NB4 (cell line): ENCODE data around the gene EXOC6B.

Source experiments
- DNase-seq: peaks from one replicate; pipeline ENCODE4 v3.0.0; 2010; ENCODE audit warnings: low read depth
- H3K4me3 ChIP-seq: one replicate; pipeline ENCODE4 v1.5.1; 2011; ENCODE audit warnings: mild to moderate bottlenecking, low read depth, low read length, moderate library complexity
- CTCF ChIP-seq: IDR thresholded peaks from one replicate; pipeline ENCODE4 v1.5.1; 2012; ENCODE audit warnings: low read depth, low read length
- MAX ChIP-seq: IDR thresholded peaks from 2 replicates; pipeline ENCODE4 v1.6.1; 2011; ENCODE audit warnings: low read depth, low read length
- MYC ChIP-seq: IDR thresholded peaks from 2 replicates; pipeline ENCODE4 v1.6.1; 2011; ENCODE audit warnings: low read depth, low read length
- POLR2A ChIP-seq: IDR thresholded peaks from 2 replicates; pipeline ENCODE4 v1.6.1; 2011; ENCODE audit warnings: mild to moderate bottlenecking; ENCODE audit not compliant: insufficient read length; ENCODE audit errors: extremely low read depth

The EXOC6B gene

GRCh38 chr2:72780477-72780876, 45.4 kb downstream of the EXOC6B start:
- no peak overlapping the region for H3K4me3 ChIP-seq
- peak; percentile 30 for DNase-seq
- TF ChIP-seq MAX (no peak), POLR2A (no peak), MYC (no peak), CTCF (no peak)

GRCh38 chr2:72779495-72779894, 46.3 kb downstream of the EXOC6B start:
- no peak overlapping the region for H3K4me3 ChIP-seq
- no peak for TF ChIP-seq MYC
- no peak for TF ChIP-seq POLR2A
- TF ChIP-seq CTCF: no peak
- TF ChIP-seq MAX: no peak
- DNase-seq: no peak

- TF ChIP-seq MYC: no peak
- no peak for TF ChIP-seq MAX
- TF ChIP-seq CTCF: no peak
Measured at GRCh38 chr2:72778410-72778809, 47.4 kb downstream of the EXOC6B start.

GRCh38 chr2:72770879-72771461, 54.9 kb downstream of the EXOC6B start:
- peak; percentile 83 for DNase-seq
- no peak overlapping the region for H3K4me3 ChIP-seq
- TF ChIP-seq MYC (0 out of 2 replicates have a peak, but pooled peaks have one; percentile 14), CTCF (peak; percentile 82), POLR2A (no peak)

More at GRCh38 chr2:72778410-72778809, 47.4 kb downstream of the EXOC6B start:
- no peak for DNase-seq
- H3K4me3 ChIP-seq: no peak overlapping the region

GRCh38 chr2:72765997-72766609, 59.7 kb downstream of the EXOC6B start:
- TF ChIP-seq MAX: no peak
- no peak for TF ChIP-seq POLR2A
- TF ChIP-seq MYC: no peak
- DNase-seq: no peak
- H3K4me3 ChIP-seq: no peak overlapping the region

GRCh38 chr2:72762276-72762675, 63.6 kb downstream of the EXOC6B start:
- DNase-seq: no peak
- TF ChIP-seq MYC: no peak
- TF ChIP-seq POLR2A: no peak
- TF ChIP-seq CTCF: no peak
- no peak for TF ChIP-seq MAX
- H3K4me3 ChIP-seq: no peak overlapping the region
